ENCODE results near the gene ADAMTS5. TPM values are rescaled to one million over a fixed set of nuclear protein-coding genes. Genes with fewer than 3 reads are reported as not detected.

The ADAMTS5 gene
- total and polyA plus RNA-seq, 8 donors, result 0.55 to 52.0 (median 3.5) TPM

DNA sequence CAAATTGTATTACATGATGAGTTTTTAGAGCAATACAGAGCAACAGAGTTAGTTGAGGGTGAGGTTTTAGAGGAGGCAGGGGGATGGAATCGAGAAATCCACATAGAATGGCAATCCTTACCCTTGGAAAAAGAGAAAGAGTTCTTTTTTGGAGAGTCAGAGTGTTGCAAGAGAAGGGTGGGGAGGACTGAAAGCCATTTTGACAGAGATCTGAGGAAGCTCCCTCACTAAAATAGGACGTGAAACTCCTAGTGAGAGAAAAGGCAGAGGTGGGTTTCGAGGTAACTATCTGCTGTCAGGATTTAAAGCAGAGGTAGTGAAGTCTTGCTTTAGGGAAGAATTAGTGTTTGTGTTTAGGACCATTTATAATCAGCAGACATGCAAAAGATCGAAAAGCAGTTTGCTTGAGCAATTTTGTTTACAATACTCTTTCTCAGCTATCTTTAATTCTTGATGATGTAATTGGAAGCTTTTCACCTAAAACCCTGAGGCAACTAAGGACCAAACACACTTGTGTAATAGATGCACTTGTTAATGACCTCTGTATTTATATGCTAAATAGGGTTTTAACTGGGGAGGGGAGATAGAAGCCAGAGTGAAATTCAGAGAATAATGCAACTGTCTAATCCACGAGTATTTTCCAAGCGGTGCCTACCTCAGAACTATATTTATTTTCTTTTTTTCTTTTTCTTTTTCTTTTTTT is 20.0 kb downstream of the ADAMTS5 start:
- no peak for DNase-seq
- 50 to 65% (median 52%) methylated on average over 6 of the region's 6 CpGs for WGBS, 5 donors
- intact Hi-C loops (cut with DNase I; ENCODE audit: low total_unique reads), result no loop called here
- Histone ChIP-seq H3K27ac (peak overlapping the region in 4 of 5 donors; percentile 42 to 75 (median 61)), H3K36me3 (no peaks in the 10 kb centered on the region), H3K27me3 (no peaks in the 10 kb centered on the region), H3K4me3 (no peak overlapping the region), H3K4me1 (peaks cover 0 to 18% (median 4%) of the 10 kb centered on the region in 4 donors), H3K9me3 (no peaks in the 10 kb centered on the region)
- no peak for TF ChIP-seq EP300 (IDR thresholded peaks at IDR 0.05)
- TF ChIP-seq, protein P1, sequence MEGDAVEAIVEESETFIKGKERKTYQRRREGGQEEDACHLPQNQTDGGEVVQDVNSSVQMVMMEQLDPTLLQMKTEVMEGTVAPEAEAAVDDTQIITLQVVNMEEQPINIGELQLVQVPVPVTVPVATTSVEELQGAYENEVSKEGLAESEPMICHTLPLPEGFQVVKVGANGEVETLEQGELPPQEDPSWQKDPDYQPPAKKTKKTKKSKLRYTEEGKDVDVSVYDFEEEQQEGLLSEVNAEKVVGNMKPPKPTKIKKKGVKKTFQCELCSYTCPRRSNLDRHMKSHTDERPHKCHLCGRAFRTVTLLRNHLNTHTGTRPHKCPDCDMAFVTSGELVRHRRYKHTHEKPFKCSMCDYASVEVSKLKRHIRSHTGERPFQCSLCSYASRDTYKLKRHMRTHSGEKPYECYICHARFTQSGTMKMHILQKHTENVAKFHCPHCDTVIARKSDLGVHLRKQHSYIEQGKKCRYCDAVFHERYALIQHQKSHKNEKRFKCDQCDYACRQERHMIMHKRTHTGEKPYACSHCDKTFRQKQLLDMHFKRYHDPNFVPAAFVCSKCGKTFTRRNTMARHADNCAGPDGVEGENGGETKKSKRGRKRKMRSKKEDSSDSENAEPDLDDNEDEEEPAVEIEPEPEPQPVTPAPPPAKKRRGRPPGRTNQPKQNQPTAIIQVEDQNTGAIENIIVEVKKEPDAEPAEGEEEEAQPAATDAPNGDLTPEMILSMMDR (IDR thresholded peaks at IDR 0.05), result no peak
- TF ChIP-seq POLR2AphosphoS5 (IDR thresholded peaks at IDR 0.05), result no peak
- TF ChIP-seq POLR2A (IDR thresholded peaks at IDR 0.05), result no peak

GRCh38 chr21:26945916-26946675 is 20.8 kb downstream of the ADAMTS5 start:
- Histone ChIP-seq H3K27ac (peak overlapping the region in 4 of 5 donors; percentile 42 to 75 (median 61)), H3K36me3 (no peaks in the 10 kb centered on the region), H3K4me3 (peak overlapping the region in 2 of 4 donors; percentile 3 to 17), H3K4me1 (peaks cover 0 to 18% (median 4%) of the 10 kb centered on the region in 4 donors), H3K9me3 (no peaks in the 10 kb centered on the region), H3K27me3 (no peaks in the 10 kb centered on the region)
- TF ChIP-seq POLR2A (IDR thresholded peaks at IDR 0.05) (no peak), EP300 (IDR thresholded peaks at IDR 0.05) (no peak), POLR2AphosphoS5 (IDR thresholded peaks at IDR 0.05) (peak in 1 of 3 donors; percentile 31)
- TF ChIP-seq, protein P1 (IDR thresholded peaks at IDR 0.05), result no peak
- 52 to 61% (median 56%) methylated on average over 13 of the region's 13 CpGs for WGBS, 5 donors
- peak in 1 of 2 donors; percentile 47 for DNase-seq
- intact Hi-C loops (cut with DNase I; ENCODE audit: low total_unique reads), result no loop called here

- intact Hi-C loops (cut with DNase I; ENCODE audit: low total_unique reads), result no loop called here
- Histone ChIP-seq H3K36me3 (no peaks in the 10 kb centered on the region), H3K27me3 (no peaks in the 10 kb centered on the region), H3K4me3 (no peak overlapping the region), H3K4me1 (peaks cover 0 to 26% (median 10%) of the 10 kb centered on the region in 4 donors), H3K27ac (no peak overlapping the region), H3K9me3 (no peaks in the 10 kb centered on the region)
- DNase-seq, result no peak
- TF ChIP-seq, protein P1 (IDR thresholded peaks at IDR 0.05), result no peak
- TF ChIP-seq EP300 (IDR thresholded peaks at IDR 0.05) (no peak), POLR2A (IDR thresholded peaks at IDR 0.05) (no peak), POLR2AphosphoS5 (IDR thresholded peaks at IDR 0.05) (no peak)
- WGBS, 5 donors, result 72 to 80% (median 77%) methylated on average over 2 of the region's 2 CpGs
These were observed 23.0 kb downstream of the ADAMTS5 start for GRCh38 chr21:26943921-26944320.

GRCh38 chr21:26941421-26941820 is 25.5 kb downstream of the ADAMTS5 start:
- Histone ChIP-seq H3K27ac (no peak overlapping the region), H3K9me3 (no peaks in the 10 kb centered on the region), H3K4me1 (peaks cover 0 to 16% (median 8%) of the 10 kb centered on the region in 4 donors), H3K4me3 (no peak overlapping the region), H3K27me3 (no peaks in the 10 kb centered on the region), H3K36me3 (no peaks in the 10 kb centered on the region)
- no peak for TF ChIP-seq EP300 (IDR thresholded peaks at IDR 0.05)
- WGBS, 5 donors, result 66 to 90% (median 74%) methylated on average over 1 of the region's 1 CpG
- DNase-seq, result no peak
- intact Hi-C loops (cut with DNase I; ENCODE audit: low total_unique reads), result no loop called here

Data from stomach (tissue), 9 donors.